ENCODE data around the gene GPLD1.

Gene GPLD1

GRCh38 chr6:24490948-24491347 lies 1.6 kb upstream of the GPLD1 start:
- Mint-ChIP-seq H3K27ac (no peak overlapping the region), H3K9me3 (no peaks in the 10 kb centered on the region), H3K4me3 (no peak overlapping the region), H3K4me1 (ENCODE audit: low read depth) (peaks cover 12% of the 10 kb centered on the region), H3K27me3 (ENCODE audit: low read depth) (peaks cover 1% of the 10 kb centered on the region), H3K36me3 (ENCODE audit: low read depth) (no peaks in the 10 kb centered on the region)
- DNase-seq (ENCODE audit: low spot score) = no peak

- no peaks in the 10 kb centered on the region for H3K27me3 Mint-ChIP-seq (ENCODE audit: low read depth)
- no peak overlapping the region for H3K4me3 Mint-ChIP-seq
- H3K4me1 Mint-ChIP-seq (ENCODE audit: low read depth) = peaks cover 11% of the 10 kb centered on the region
- H3K9me3 Mint-ChIP-seq = no peaks in the 10 kb centered on the region
- H3K36me3 Mint-ChIP-seq (ENCODE audit: low read depth) = no peaks in the 10 kb centered on the region
- no peak overlapping the region for H3K27ac Mint-ChIP-seq
- no peak for DNase-seq (ENCODE audit: low spot score)
Measured at GRCh38 chr6:24489881-24490280, 503 bp upstream of the GPLD1 start.

GRCh38 chr6:24486065-24486464 lies 3.3 kb downstream of the GPLD1 start:
- Mint-ChIP-seq H3K36me3 (ENCODE audit: low read depth) (no peaks in the 10 kb centered on the region), H3K27ac (no peak overlapping the region), H3K27me3 (ENCODE audit: low read depth) (no peaks in the 10 kb centered on the region), H3K9me3 (no peaks in the 10 kb centered on the region), H3K4me3 (no peak overlapping the region), H3K4me1 (ENCODE audit: low read depth) (peaks cover 2% of the 10 kb centered on the region)
- no peak for DNase-seq (ENCODE audit: low spot score)

DNA sequence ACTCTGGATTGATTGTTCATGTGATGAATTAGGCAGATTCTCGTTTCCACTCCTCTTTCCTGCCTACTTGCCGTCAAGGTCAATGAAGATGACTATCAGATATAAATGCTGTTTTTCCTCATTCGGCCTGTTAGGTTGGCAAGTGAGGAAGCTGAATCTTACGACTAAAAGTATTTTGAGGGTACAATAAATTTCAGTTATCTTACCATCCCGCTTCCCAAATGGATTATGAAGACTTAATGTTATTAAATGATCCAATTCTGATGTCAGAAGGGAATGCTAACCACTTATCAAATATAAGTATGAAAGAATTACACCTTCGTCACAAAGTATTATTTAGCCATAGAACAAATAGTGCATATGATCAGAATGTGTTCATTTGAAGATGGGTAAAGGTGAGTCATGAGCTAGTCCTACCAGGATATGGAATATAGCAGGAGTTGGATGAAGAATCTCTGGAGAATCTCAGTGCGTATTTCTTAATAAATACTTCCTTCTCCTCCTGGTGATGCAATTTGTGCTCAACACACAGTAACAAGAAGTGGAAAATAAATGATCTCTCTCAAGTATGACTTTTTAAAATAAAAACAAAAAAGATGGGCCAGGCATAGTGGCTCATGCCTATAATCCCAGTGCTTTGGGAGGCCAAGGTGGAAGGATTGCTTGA lies 4.6 kb downstream of the GPLD1 start:
- H3K4me1 Mint-ChIP-seq (ENCODE audit: low read depth) = peaks cover 2% of the 10 kb centered on the region
- no peak overlapping the region for H3K4me3 Mint-ChIP-seq
- no peak overlapping the region for H3K27ac Mint-ChIP-seq
- no peaks in the 10 kb centered on the region for H3K27me3 Mint-ChIP-seq (ENCODE audit: low read depth)
- no peaks in the 10 kb centered on the region for H3K9me3 Mint-ChIP-seq
- no peaks in the 10 kb centered on the region for H3K36me3 Mint-ChIP-seq (ENCODE audit: low read depth)
- DNase-seq (ENCODE audit: low spot score) = no peak

GRCh38 chr6:24481449-24481848 lies 7.9 kb downstream of the GPLD1 start:
- Mint-ChIP-seq H3K27ac (no peak overlapping the region), H3K27me3 (ENCODE audit: low read depth) (peaks cover 2% of the 10 kb centered on the region), H3K4me1 (ENCODE audit: low read depth) (peaks cover 2% of the 10 kb centered on the region), H3K9me3 (no peaks in the 10 kb centered on the region), H3K36me3 (ENCODE audit: low read depth) (no peaks in the 10 kb centered on the region), H3K4me3 (no peak overlapping the region)
- DNase-seq (ENCODE audit: low spot score) = no peak

- no peak overlapping the region for H3K27ac Mint-ChIP-seq
- no peak overlapping the region for H3K4me3 Mint-ChIP-seq
Measured at GRCh38 chr6:24480705-24481104, 8.7 kb downstream of the GPLD1 start.

GRCh38 chr6:24478903-24479302 lies 10.5 kb downstream of the GPLD1 start:
- DNase-seq (ENCODE audit: low spot score) = no peak
- H3K4me1 Mint-ChIP-seq (ENCODE audit: low read depth) = no peaks in the 10 kb centered on the region
- H3K27me3 Mint-ChIP-seq (ENCODE audit: low read depth) = peaks cover 2% of the 10 kb centered on the region
- H3K36me3 Mint-ChIP-seq (ENCODE audit: low read depth) = no peaks in the 10 kb centered on the region
- H3K4me3 Mint-ChIP-seq = no peak overlapping the region
- H3K9me3 Mint-ChIP-seq = no peaks in the 10 kb centered on the region
- H3K27ac Mint-ChIP-seq = no peak overlapping the region

More at GRCh38 chr6:24480705-24481104, 8.7 kb downstream of the GPLD1 start:
- no peaks in the 10 kb centered on the region for H3K9me3 Mint-ChIP-seq
- DNase-seq (ENCODE audit: low spot score) = no peak
- no peaks in the 10 kb centered on the region for H3K4me1 Mint-ChIP-seq (ENCODE audit: low read depth)
- no peaks in the 10 kb centered on the region for H3K36me3 Mint-ChIP-seq (ENCODE audit: low read depth)
- peaks cover 2% of the 10 kb centered on the region for H3K27me3 Mint-ChIP-seq (ENCODE audit: low read depth)

GRCh38 chr6:24477070-24477469 lies 12.3 kb downstream of the GPLD1 start:
- Mint-ChIP-seq H3K36me3 (ENCODE audit: low read depth) (no peaks in the 10 kb centered on the region), H3K4me3 (no peak overlapping the region), H3K4me1 (ENCODE audit: low read depth) (no peaks in the 10 kb centered on the region), H3K9me3 (no peaks in the 10 kb centered on the region), H3K27ac (no peak overlapping the region), H3K27me3 (ENCODE audit: low read depth) (peaks cover 2% of the 10 kb centered on the region)
- DNase-seq (ENCODE audit: low spot score) = no peak

GRCh38 chr6:24476631-24477030 lies 12.7 kb downstream of the GPLD1 start:
- H3K36me3 Mint-ChIP-seq (ENCODE audit: low read depth) = no peaks in the 10 kb centered on the region
- no peak for DNase-seq (ENCODE audit: low spot score)

GRCh38 chr6:24472181-24472580 lies 17.2 kb downstream of the GPLD1 start:
- Mint-ChIP-seq H3K27ac (no peak overlapping the region), H3K4me1 (ENCODE audit: low read depth) (no peaks in the 10 kb centered on the region), H3K4me3 (no peak overlapping the region), H3K27me3 (ENCODE audit: low read depth) (no peaks in the 10 kb centered on the region), H3K36me3 (ENCODE audit: low read depth) (no peaks in the 10 kb centered on the region), H3K9me3 (no peaks in the 10 kb centered on the region)
- DNase-seq (ENCODE audit: low spot score) = no peak

More at GRCh38 chr6:24476631-24477030, 12.7 kb downstream of the GPLD1 start:
- Mint-ChIP-seq H3K9me3 (no peaks in the 10 kb centered on the region), H3K27me3 (ENCODE audit: low read depth) (peaks cover 2% of the 10 kb centered on the region), H3K4me3 (no peak overlapping the region), H3K4me1 (ENCODE audit: low read depth) (no peaks in the 10 kb centered on the region), H3K27ac (no peak overlapping the region)

GRCh38 chr6:24469811-24470210 lies 19.6 kb downstream of the GPLD1 start:
- Mint-ChIP-seq H3K4me3 (no peak overlapping the region), H3K4me1 (ENCODE audit: low read depth) (no peaks in the 10 kb centered on the region), H3K36me3 (ENCODE audit: low read depth) (no peaks in the 10 kb centered on the region), H3K27ac (no peak overlapping the region), H3K27me3 (ENCODE audit: low read depth) (peaks cover 2% of the 10 kb centered on the region), H3K9me3 (no peaks in the 10 kb centered on the region)
- DNase-seq (ENCODE audit: low spot score) = no peak

DNA sequence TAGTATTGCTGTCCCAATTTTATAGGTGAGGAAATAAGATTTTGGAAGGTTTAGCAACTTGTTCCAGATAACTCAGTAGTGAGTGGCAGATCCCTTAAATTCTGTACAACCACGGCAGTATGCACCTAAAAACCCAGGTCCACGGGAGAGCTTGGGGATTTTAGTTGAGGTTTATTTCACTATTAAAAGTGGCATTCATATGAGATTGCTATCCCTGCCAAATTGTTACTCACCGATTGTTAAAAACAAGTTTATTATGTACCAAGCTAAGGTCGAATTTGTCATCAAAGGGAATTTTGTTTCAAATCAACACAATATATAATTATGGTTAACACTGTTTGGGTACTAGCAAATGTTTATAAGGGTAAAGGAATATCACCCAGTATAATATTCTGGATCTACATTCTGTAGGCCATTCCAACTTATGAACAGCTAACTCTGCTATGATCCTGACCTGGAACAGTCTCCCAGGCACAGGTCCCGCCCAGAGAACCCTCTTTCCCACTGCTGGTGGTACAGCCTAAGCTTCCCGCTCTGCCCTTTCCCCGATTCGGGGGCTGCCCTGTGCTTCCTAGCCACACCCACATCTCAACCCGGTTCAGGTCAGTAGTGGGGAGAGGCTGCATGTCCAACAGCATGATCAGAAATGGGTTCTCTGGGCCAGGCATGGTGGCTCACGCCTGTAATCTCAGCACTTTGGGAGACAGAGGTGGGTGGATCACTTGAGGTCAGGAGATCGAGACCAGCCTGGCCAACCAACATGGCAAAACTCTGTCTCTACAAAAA lies 24.9 kb downstream of the GPLD1 start:
- H3K4me3 Mint-ChIP-seq = no peak overlapping the region

GRCh38 chr6:24460966-24461365 lies 28.4 kb downstream of the GPLD1 start:
- H3K9me3 Mint-ChIP-seq = no peaks in the 10 kb centered on the region
- no peak overlapping the region for H3K4me3 Mint-ChIP-seq
- no peak for DNase-seq (ENCODE audit: low spot score)
- no peaks in the 10 kb centered on the region for H3K27me3 Mint-ChIP-seq (ENCODE audit: low read depth)
- no peaks in the 10 kb centered on the region for H3K4me1 Mint-ChIP-seq (ENCODE audit: low read depth)
- no peak overlapping the region for H3K27ac Mint-ChIP-seq
- H3K36me3 Mint-ChIP-seq (ENCODE audit: low read depth) = no peaks in the 10 kb centered on the region

More for the DNA sequence above, 24.9 kb downstream of the GPLD1 start:
- H3K36me3 Mint-ChIP-seq (ENCODE audit: low read depth) = no peaks in the 10 kb centered on the region
- peaks cover 2% of the 10 kb centered on the region for H3K27me3 Mint-ChIP-seq (ENCODE audit: low read depth)
- H3K9me3 Mint-ChIP-seq = no peaks in the 10 kb centered on the region
- DNase-seq (ENCODE audit: low spot score) = no peak
- H3K4me1 Mint-ChIP-seq (ENCODE audit: low read depth) = no peaks in the 10 kb centered on the region
- no peak overlapping the region for H3K27ac Mint-ChIP-seq

DNA sequence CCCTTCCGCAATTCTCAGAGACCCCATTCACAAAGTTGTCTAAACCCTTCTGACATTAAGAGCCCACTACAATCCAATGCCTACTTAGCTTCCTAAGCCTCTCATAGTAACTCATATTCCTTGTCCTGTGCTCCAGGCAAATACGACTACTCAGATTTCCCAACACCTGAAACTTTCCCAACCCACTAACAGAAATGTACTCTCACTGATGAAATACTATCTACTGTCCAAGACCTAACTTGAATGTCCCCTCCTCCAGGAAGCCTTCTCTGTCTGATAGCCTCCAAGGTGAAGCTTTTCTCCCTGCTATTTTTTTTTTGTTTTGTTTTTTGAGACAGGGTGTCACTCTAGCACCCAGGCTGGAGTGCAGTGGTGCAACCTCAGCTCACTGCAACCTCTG lies 30.4 kb downstream of the GPLD1 start:
- Mint-ChIP-seq H3K36me3 (ENCODE audit: low read depth) (no peaks in the 10 kb centered on the region), H3K4me1 (ENCODE audit: low read depth) (no peaks in the 10 kb centered on the region), H3K27ac (no peak overlapping the region), H3K9me3 (no peaks in the 10 kb centered on the region), H3K27me3 (ENCODE audit: low read depth) (no peaks in the 10 kb centered on the region), H3K4me3 (no peak overlapping the region)
- DNase-seq (ENCODE audit: low spot score) = no peak

Measured in T-helper 2 cell treated with Interferon-gamma antibody and Interleukin-4, amounts not matched to agents 5 μg/mL and 100 μg/mL, for 36 hours (primary cell).